ENCODE results near the gene TRPC6.
"Not testable (repeated sequence)": the region's sequence is repeated elsewhere in the genome, so short reads cannot be mapped to it uniquely, and the experiment has no call there.

TRPC6 gene

GRCh38 chr11:101448881-101449442 is 134.8 kb downstream of the TRPC6 start:
- no peak for DNase-seq (ENCODE audit: low read depth)

- no peak for DNase-seq (ENCODE audit: low read depth)
Observed at GRCh38 chr11:101446726-101447125, 137.1 kb downstream of the TRPC6 start.

- DNase-seq (ENCODE audit: low read depth), result peak; percentile 43
Observed at GRCh38 chr11:101446238-101446637, 137.6 kb downstream of the TRPC6 start.

- DNase-seq (ENCODE audit: low read depth), result no peak
Observed at GRCh38 chr11:101445761-101446160, 138.0 kb downstream of the TRPC6 start.

- no peak for DNase-seq (ENCODE audit: low read depth)
Observed at GRCh38 chr11:101444851-101445250, 139.0 kb downstream of the TRPC6 start.

- no peak for DNase-seq (ENCODE audit: low read depth)
Observed at GRCh38 chr11:101444164-101444563, 139.6 kb downstream of the TRPC6 start.

- DNase-seq (ENCODE audit: low read depth), result no peak
Observed at GRCh38 chr11:101442936-101443521, 140.8 kb downstream of the TRPC6 start.

GRCh38 chr11:101442171-101442570 is 141.6 kb downstream of the TRPC6 start:
- DNase-seq (ENCODE audit: low read depth), result peak; percentile 49

- no peak for DNase-seq (ENCODE audit: low read depth)
Observed at GRCh38 chr11:101441747-101442146, 142.1 kb downstream of the TRPC6 start.

GRCh38 chr11:101439488-101439887 is 144.3 kb downstream of the TRPC6 start:
- DNase-seq (ENCODE audit: low read depth), result no peak

GRCh38 chr11:101438708-101439107 is 145.1 kb downstream of the TRPC6 start:
- DNase-seq (ENCODE audit: low read depth), result not testable (repeated sequence)

GRCh38 chr11:101438126-101438525 is 145.7 kb downstream of the TRPC6 start:
- DNase-seq (ENCODE audit: low read depth), result no peak

GRCh38 chr11:101436511-101437142 is 147.2 kb downstream of the TRPC6 start:
- DNase-seq (ENCODE audit: low read depth), result no peak

- DNase-seq (ENCODE audit: low read depth), result no peak
Observed at GRCh38 chr11:101435408-101435973, 148.3 kb downstream of the TRPC6 start.

GRCh38 chr11:101434026-101434643 is 149.7 kb downstream of the TRPC6 start:
- no peak for DNase-seq (ENCODE audit: low read depth)

- DNase-seq (ENCODE audit: low read depth), result no peak
Observed at GRCh38 chr11:101433151-101433550, 150.7 kb downstream of the TRPC6 start.

GRCh38 chr11:101429703-101430540 is 153.9 kb downstream of the TRPC6 start:
- no peak for DNase-seq (ENCODE audit: low read depth)

- no peak for DNase-seq (ENCODE audit: low read depth)
Observed at GRCh38 chr11:101428918-101429317, 154.9 kb downstream of the TRPC6 start.

GRCh38 chr11:101407324-101407723 is 176.5 kb downstream of the TRPC6 start:
- DNase-seq (ENCODE audit: low read depth), result no peak

Data from stromal cell of bone marrow (primary cell).